PC-9 (cell line): Measurements from ENCODE around the gene PDE7B. TPM values are rescaled to one million over a fixed set of nuclear protein-coding genes. Genes with fewer than 3 reads are reported as not detected.

Experiments
- BruUV-seq: library from RNA; stranded (reverse); fragments of 400-500 nt; replicated peaks from 2 replicates; lab custom pipeline; 2021; lab: Mats Ljungman, UMichigan
- CTCF ChIA-PET: fragments of 300-600 bp; sonication (Branson Sonifier 250); formaldehyde crosslinking; loops from one replicate; lab custom pipeline; 2022; ENCODE audit warnings: antibody characterized with exemption; lab: Charles Lee
- POLR2A ChIA-PET: fragments of 300-600 bp; sonication (Branson Sonifier 250); formaldehyde crosslinking; loops from one replicate; lab custom pipeline; 2022; ENCODE audit warnings: antibody characterized with exemption; ENCODE audit not compliant: unreplicated experiment; lab: Charles Lee
- DNase-seq, 2 experiments: peaks; one replicate each; pipeline versions ENCODE4 v3.0.0 to v3.0.0-alpha.2; 2015 to 2022; ENCODE audit warnings: mixed read lengths in 1 of 2
- H2AFZ ChIP-seq: fragments of 200-600 bp; sonication (generic); 2 replicates; pipeline ENCODE4 v1.8.1; 2017; ENCODE audit warnings: antibody characterized with exemption
- H3F3A ChIP-seq: fragments of 200-600 bp; sonication (generic); 2 replicates; pipeline ENCODE4 v1.8.1; 2017; ENCODE audit warnings: antibody characterized with exemption, mild to moderate bottlenecking, low read depth; ENCODE audit not compliant: insufficient read depth
- H3K27ac ChIP-seq: fragments of 200-600 bp; sonication (generic); 2 replicates; pipeline ENCODE4 v1.6.1; 2016; ENCODE audit warnings: mixed run types
- H3K27me3 ChIP-seq: fragments of 200-600 bp; sonication (generic); 2 replicates; pipeline ENCODE4 v1.6.1; 2016; ENCODE audit warnings: low read depth, mixed run types; ENCODE audit not compliant: insufficient read depth
- H3K36me3 ChIP-seq: fragments of 200-600 bp; sonication (generic); 2 replicates; pipeline ENCODE4 v1.6.1; 2016; ENCODE audit warnings: low read depth, mixed run types
- H3K4me1 ChIP-seq: fragments of 200-600 bp; sonication (generic); replicated peaks from 2 replicates; pipeline ENCODE4 v1.6.1; 2016; ENCODE audit warnings: mixed run types; ENCODE audit not compliant: insufficient read depth
- H3K4me2 ChIP-seq: fragments of 200-600 bp; sonication (generic); 2 replicates; pipeline ENCODE4 v1.6.1; 2017; ENCODE audit warnings: mixed run types
- H3K4me3 ChIP-seq: fragments of 200-600 bp; sonication (generic); 2 replicates; pipeline ENCODE4 v1.6.1; 2016; ENCODE audit warnings: mixed run types
- H3K79me2 ChIP-seq: fragments of 200-600 bp; sonication (generic); 2 replicates; pipeline ENCODE4 v1.6.1; 2017; ENCODE audit warnings: low read depth, mixed run types
- H3K9me2 ChIP-seq: fragments of 200-600 bp; sonication (generic); 2 replicates; pipeline ENCODE4 v1.8.1; 2017; ENCODE audit warnings: mild to moderate bottlenecking; ENCODE audit not compliant: insufficient read depth
- H3K9me3 ChIP-seq: fragments of 200-600 bp; sonication (generic); 2 replicates; pipeline ENCODE4 v1.8.1; 2016; ENCODE audit warnings: low read depth; ENCODE audit not compliant: insufficient read depth
- H4K20me1 ChIP-seq: fragments of 200-600 bp; sonication (generic); 2 replicates; pipeline ENCODE4 v1.8.1; 2017; ENCODE audit not compliant: insufficient read depth
- CTCF ChIP-seq: fragments of 200-600 bp; sonication (generic); conservative IDR thresholded peaks from 2 replicates; pipeline ENCODE4 v1.6.1; 2017; ENCODE audit warnings: mixed run types, antibody characterized with exemption, mild to moderate bottlenecking, moderate library complexity
- EZH2 ChIP-seq: fragments of 200-600 bp; sonication (generic); IDR thresholded peaks from 2 replicates; pipeline ENCODE4 v1.8.0; 2017; ENCODE audit warnings: antibody characterized with exemption, low read depth
- intact Hi-C: fragments of 100-400 bp; cut with micrococcal nuclease; formaldehyde crosslinking; loops from one replicate; pipeline ENCODE4 v1.10.0; 2022; ENCODE audit not compliant: unreplicated experiment
- total RNA-seq: library from RNA; stranded (reverse); gene quantifications from 2 replicates; pipeline ENCODE4 v1.2.3, GENCODE V29; 2021

PDE7B gene
- total RNA-seq, 1 experiment from 2014 or later: 0.31 TPM

GRCh38 chr6:136160250-136160649 lies 308.7 kb downstream of the PDE7B start:
- Histone ChIP-seq H3K36me3 (no peaks in the 10 kb centered on the region), H3K4me2 (no peak overlapping the region), H3K27ac (no peak overlapping the region), H3K9me3 (no peaks in the 10 kb centered on the region), H3F3A (no peaks in the 10 kb centered on the region), H4K20me1 (no peaks in the 10 kb centered on the region), H2AFZ (no peak overlapping the region), H3K27me3 (no peaks in the 10 kb centered on the region), H3K4me1 (no peaks in the 10 kb centered on the region), H3K79me2 (no peaks in the 10 kb centered on the region), H3K4me3 (no peak overlapping the region), H3K9me2 (no peaks in the 10 kb centered on the region)
- no TSS peak for BruUV-seq
- ChIA-PET POLR2A (no interaction called here), CTCF (no interaction called here)
- DNase-seq: no peak
- intact Hi-C loops: no loop called here
- no peak for TF ChIP-seq CTCF
- no peak for TF ChIP-seq EZH2

- Histone ChIP-seq H3K4me1 (no peaks in the 10 kb centered on the region), H3K27ac (no peak overlapping the region), H3F3A (no peaks in the 10 kb centered on the region), H4K20me1 (no peaks in the 10 kb centered on the region), H3K9me3 (no peaks in the 10 kb centered on the region), H3K36me3 (no peaks in the 10 kb centered on the region), H3K79me2 (no peaks in the 10 kb centered on the region), H3K4me3 (no peak overlapping the region), H3K9me2 (no peaks in the 10 kb centered on the region), H3K4me2 (no peak overlapping the region), H3K27me3 (no peaks in the 10 kb centered on the region), H2AFZ (no peak overlapping the region)
- ChIA-PET CTCF (no interaction called here), POLR2A (no interaction called here)
- intact Hi-C loops: no loop called here
- no TSS peak for BruUV-seq
- DNase-seq: no peak
- TF ChIP-seq CTCF (no peak), EZH2 (no peak)
These were observed 310.4 kb downstream of the PDE7B start for GRCh38 chr6:136161950-136162349.

- Histone ChIP-seq H3K9me2 (no peaks in the 10 kb centered on the region), H3K4me3 (no peak overlapping the region), H3F3A (no peaks in the 10 kb centered on the region), H3K79me2 (no peaks in the 10 kb centered on the region), H2AFZ (no peak overlapping the region), H4K20me1 (no peaks in the 10 kb centered on the region), H3K27ac (no peak overlapping the region), H3K4me1 (no peaks in the 10 kb centered on the region), H3K36me3 (no peaks in the 10 kb centered on the region), H3K9me3 (no peaks in the 10 kb centered on the region), H3K4me2 (no peak overlapping the region), H3K27me3 (no peaks in the 10 kb centered on the region)
- intact Hi-C loops: no loop called here
- ChIA-PET POLR2A (no interaction called here), CTCF (no interaction called here)
- no TSS peak for BruUV-seq
- TF ChIP-seq CTCF (no peak), EZH2 (no peak)
- no peak for DNase-seq
These were observed 311.8 kb downstream of the PDE7B start for GRCh38 chr6:136163260-136163659.
